ENCODE data around the gene APOOL.
"Not testable (repeated sequence)": the region's sequence is repeated elsewhere in the genome, so short reads cannot be mapped to it uniquely, and the experiment has no call there.

Gene APOOL

GRCh38 chrX:85029043-85029442 lies 25.4 kb downstream of the APOOL start:
- TF ChIP-seq, protein P1, sequence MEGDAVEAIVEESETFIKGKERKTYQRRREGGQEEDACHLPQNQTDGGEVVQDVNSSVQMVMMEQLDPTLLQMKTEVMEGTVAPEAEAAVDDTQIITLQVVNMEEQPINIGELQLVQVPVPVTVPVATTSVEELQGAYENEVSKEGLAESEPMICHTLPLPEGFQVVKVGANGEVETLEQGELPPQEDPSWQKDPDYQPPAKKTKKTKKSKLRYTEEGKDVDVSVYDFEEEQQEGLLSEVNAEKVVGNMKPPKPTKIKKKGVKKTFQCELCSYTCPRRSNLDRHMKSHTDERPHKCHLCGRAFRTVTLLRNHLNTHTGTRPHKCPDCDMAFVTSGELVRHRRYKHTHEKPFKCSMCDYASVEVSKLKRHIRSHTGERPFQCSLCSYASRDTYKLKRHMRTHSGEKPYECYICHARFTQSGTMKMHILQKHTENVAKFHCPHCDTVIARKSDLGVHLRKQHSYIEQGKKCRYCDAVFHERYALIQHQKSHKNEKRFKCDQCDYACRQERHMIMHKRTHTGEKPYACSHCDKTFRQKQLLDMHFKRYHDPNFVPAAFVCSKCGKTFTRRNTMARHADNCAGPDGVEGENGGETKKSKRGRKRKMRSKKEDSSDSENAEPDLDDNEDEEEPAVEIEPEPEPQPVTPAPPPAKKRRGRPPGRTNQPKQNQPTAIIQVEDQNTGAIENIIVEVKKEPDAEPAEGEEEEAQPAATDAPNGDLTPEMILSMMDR (IDR thresholded peaks at IDR 0.05; ENCODE audit: low read depth, low read length): no peak
- H3K4me3 ChIP-seq (ENCODE audit: low read depth, low read length): no peak overlapping the region

GRCh38 chrX:85031505-85031904 lies 27.8 kb downstream of the APOOL start:
- H3K4me3 ChIP-seq (ENCODE audit: low read depth, low read length): no peak overlapping the region
- TF ChIP-seq, protein P1 (IDR thresholded peaks at IDR 0.05; ENCODE audit: low read depth, low read length): no peak

GRCh38 chrX:85037114-85037513 lies 33.4 kb downstream of the APOOL start:
- no peak overlapping the region for H3K4me3 ChIP-seq (ENCODE audit: low read depth, low read length)
- TF ChIP-seq, protein P1 (IDR thresholded peaks at IDR 0.05; ENCODE audit: low read depth, low read length): no peak

GRCh38 chrX:85051627-85052026 lies 48.0 kb downstream of the APOOL start:
- TF ChIP-seq, protein P1 (IDR thresholded peaks at IDR 0.05; ENCODE audit: low read depth, low read length): no peak
- no peak overlapping the region for H3K4me3 ChIP-seq (ENCODE audit: low read depth, low read length)

DNA sequence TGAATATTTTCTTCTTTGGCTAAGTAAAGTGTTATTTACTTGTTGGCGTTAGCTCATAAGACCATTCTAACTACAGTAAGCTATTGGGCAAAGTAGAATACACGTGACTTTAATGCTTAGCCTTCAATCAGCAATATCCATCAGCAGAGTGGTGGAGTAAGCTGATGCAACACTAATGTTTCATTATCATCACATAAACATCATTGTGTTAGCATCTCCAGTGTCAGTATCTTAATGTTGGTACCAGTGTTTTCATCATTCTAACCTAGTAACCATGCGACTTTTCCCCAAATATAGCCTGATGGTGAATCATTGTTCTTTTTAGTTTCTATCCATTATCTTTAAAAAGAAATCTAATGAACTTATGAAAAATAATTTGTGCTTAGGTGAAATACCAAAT lies 48.5 kb downstream of the APOOL start:
- TF ChIP-seq, protein P1 (IDR thresholded peaks at IDR 0.05; ENCODE audit: low read depth, low read length): no peak
- no peak overlapping the region for H3K4me3 ChIP-seq (ENCODE audit: low read depth, low read length)

GRCh38 chrX:85052636-85053343 lies 49.1 kb downstream of the APOOL start:
- no peak overlapping the region for H3K4me3 ChIP-seq (ENCODE audit: low read depth, low read length)
- TF ChIP-seq, protein P1 (IDR thresholded peaks at IDR 0.05; ENCODE audit: low read depth, low read length): no peak

GRCh38 chrX:85065512-85066198 lies 62.0 kb downstream of the APOOL start:
- TF ChIP-seq, protein P1 (IDR thresholded peaks at IDR 0.05; ENCODE audit: low read depth, low read length): no peak
- H3K4me3 ChIP-seq (ENCODE audit: low read depth, low read length): no peak overlapping the region

DNA sequence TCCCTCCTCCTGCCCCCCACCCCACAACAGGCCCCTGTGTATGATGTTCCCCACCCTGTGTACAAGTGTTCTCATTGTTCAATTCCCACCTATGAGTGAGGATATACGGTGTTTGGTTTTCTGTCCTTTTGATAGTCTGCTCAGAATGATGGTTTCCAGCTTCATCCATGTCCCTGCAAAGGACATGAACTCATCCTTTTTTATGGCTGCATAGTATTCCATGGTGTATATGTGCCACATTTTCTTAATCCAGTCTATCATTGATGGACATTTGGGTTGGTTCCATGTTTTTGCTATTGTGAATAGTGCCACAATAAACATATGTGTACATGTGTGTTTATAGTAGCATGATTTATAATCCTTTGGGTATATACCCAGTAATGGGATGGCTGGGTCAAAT lies 73.6 kb downstream of the APOOL start:
- H3K4me3 ChIP-seq (ENCODE audit: low read depth, low read length): not testable (repeated sequence)
